Upper lobe of right lung (tissue), 1 donor: Measurements from ENCODE around the gene DHRS3. TPM values are rescaled to one million over a fixed set of nuclear protein-coding genes. Genes with fewer than 3 reads are reported as not detected.

ENCODE experiments used
- ATAC-seq: fragments of 200-7000 bp; cut with Tn5 transposase; one replicate; pipeline ENCODE4 v1.9.1; 2020; ENCODE audit warnings: mild to moderate bottlenecking, moderate library complexity
- DNase-seq: peaks from one replicate; pipeline ENCODE4 v3.0.0-alpha.2; 2020
- H3K27ac ChIP-seq: fragments of 200-600 bp; one replicate; pipeline ENCODE4 v1.8.0; 2022
- H3K27me3 ChIP-seq: fragments of 200-600 bp; one replicate; pipeline ENCODE4 v1.8.0; 2022; ENCODE audit warnings: mild to moderate bottlenecking
- H3K36me3 ChIP-seq: fragments of 200-600 bp; one replicate; pipeline ENCODE4 v1.8.0; 2022
- H3K4me1 ChIP-seq: fragments of 200-600 bp; one replicate; pipeline ENCODE4 v1.8.0; 2022
- H3K4me3 ChIP-seq: fragments of 200-600 bp; one replicate; pipeline ENCODE4 v1.8.0; 2022; ENCODE audit warnings: mild to moderate bottlenecking
- H3K9me3 ChIP-seq: fragments of 200-600 bp; one replicate; pipeline ENCODE4 v1.8.0; 2022
- intact Hi-C: fragments of 100-400 bp; cut with DNase I; formaldehyde crosslinking; loops from one replicate; pipeline ENCODE4 v1.11.0; 2022
- total RNA-seq: library from RNA; stranded (reverse); fragmentation: NEBNext Ultra II Directional; extraction: Animal tissue kit (Norgen Biotek cat#: 25700); gene quantifications from one replicate; pipeline ENCODE4 v1.2.1, GENCODE V29; 2021
- TF ChIP-seq, protein P1 (sequence below): fragments of 200-600 bp; IDR thresholded peaks from one replicate; pipeline ENCODE4 v1.8.0; 2022; ENCODE audit warnings: antibody characterized with exemption
- donor health status: DM: no; HTN: yes; CAD: no; lungs with severe emphysema.

DHRS3 gene
- total RNA-seq, 1 donor from 2014 or later: 106 TPM

- no peak overlapping the region for H3K4me3 ChIP-seq
- DNase-seq (no peak), ATAC-seq (no peak)
- no peaks in the 10 kb centered on the region for H3K9me3 ChIP-seq
- H3K27ac ChIP-seq: no peak overlapping the region
- TF ChIP-seq, protein P1, sequence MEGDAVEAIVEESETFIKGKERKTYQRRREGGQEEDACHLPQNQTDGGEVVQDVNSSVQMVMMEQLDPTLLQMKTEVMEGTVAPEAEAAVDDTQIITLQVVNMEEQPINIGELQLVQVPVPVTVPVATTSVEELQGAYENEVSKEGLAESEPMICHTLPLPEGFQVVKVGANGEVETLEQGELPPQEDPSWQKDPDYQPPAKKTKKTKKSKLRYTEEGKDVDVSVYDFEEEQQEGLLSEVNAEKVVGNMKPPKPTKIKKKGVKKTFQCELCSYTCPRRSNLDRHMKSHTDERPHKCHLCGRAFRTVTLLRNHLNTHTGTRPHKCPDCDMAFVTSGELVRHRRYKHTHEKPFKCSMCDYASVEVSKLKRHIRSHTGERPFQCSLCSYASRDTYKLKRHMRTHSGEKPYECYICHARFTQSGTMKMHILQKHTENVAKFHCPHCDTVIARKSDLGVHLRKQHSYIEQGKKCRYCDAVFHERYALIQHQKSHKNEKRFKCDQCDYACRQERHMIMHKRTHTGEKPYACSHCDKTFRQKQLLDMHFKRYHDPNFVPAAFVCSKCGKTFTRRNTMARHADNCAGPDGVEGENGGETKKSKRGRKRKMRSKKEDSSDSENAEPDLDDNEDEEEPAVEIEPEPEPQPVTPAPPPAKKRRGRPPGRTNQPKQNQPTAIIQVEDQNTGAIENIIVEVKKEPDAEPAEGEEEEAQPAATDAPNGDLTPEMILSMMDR: no peak
- H3K36me3 ChIP-seq: no peaks in the 10 kb centered on the region
- intact Hi-C loops: no loop called here
- H3K4me1 ChIP-seq: peaks cover 27% of the 10 kb centered on the region
- H3K27me3 ChIP-seq: no peaks in the 10 kb centered on the region
These were observed 29.3 kb downstream of the DHRS3 start for GRCh38 chr1:12588695-12589094.

- H3K4me1 ChIP-seq: peaks cover 21% of the 10 kb centered on the region
- no peaks in the 10 kb centered on the region for H3K36me3 ChIP-seq
- H3K4me3 ChIP-seq: no peak overlapping the region
- ATAC-seq (no peak), DNase-seq (no peak)
- no peaks in the 10 kb centered on the region for H3K27me3 ChIP-seq
- H3K9me3 ChIP-seq: no peaks in the 10 kb centered on the region
- no peak overlapping the region for H3K27ac ChIP-seq
- intact Hi-C loops: no loop called here
- TF ChIP-seq, protein P1: no peak
These were observed 29.9 kb downstream of the DHRS3 start for GRCh38 chr1:12587981-12588640.

GRCh38 chr1:12585951-12586942 lies 31.8 kb downstream of the DHRS3 start:
- DNase-seq: no peak
- no peak overlapping the region for H3K27ac ChIP-seq
- H3K4me1 ChIP-seq: peaks cover 8% of the 10 kb centered on the region
- intact Hi-C loops: no loop called here
- no peak overlapping the region for H3K4me3 ChIP-seq
- H3K9me3 ChIP-seq: no peaks in the 10 kb centered on the region
- no peaks in the 10 kb centered on the region for H3K27me3 ChIP-seq
- H3K36me3 ChIP-seq: peaks cover 6% of the 10 kb centered on the region
- TF ChIP-seq, protein P1: no peak
- no peak for ATAC-seq

DNA sequence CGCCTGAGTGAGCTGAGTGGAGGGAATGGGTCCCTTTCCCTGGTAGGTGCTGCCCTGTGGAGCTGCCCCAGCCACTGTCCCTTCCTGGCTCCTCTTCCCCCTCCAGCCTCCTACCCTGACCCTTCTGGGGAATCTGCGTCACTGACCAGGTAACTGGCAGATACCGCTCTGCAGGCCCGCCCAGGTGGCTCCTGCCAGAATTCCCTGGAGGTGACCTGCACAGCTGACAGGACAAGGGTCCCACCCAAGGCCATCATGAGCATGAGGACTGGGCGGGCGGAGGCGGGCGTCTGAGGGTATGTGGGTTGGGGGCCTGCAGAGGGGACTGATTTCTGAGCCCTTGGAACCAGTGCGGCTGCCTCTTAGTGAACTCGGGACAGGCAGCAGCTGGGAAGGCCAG lies 32.5 kb downstream of the DHRS3 start:
- no peaks in the 10 kb centered on the region for H3K27me3 ChIP-seq
- H3K27ac ChIP-seq: no peak overlapping the region
- peaks cover 6% of the 10 kb centered on the region for H3K36me3 ChIP-seq
- ATAC-seq: no peak
- TF ChIP-seq, protein P1: no peak
- intact Hi-C loops: no loop called here
- peaks cover 1% of the 10 kb centered on the region for H3K4me1 ChIP-seq
- no peaks in the 10 kb centered on the region for H3K9me3 ChIP-seq
- no peak for DNase-seq
- H3K4me3 ChIP-seq: no peak overlapping the region

GRCh38 chr1:12584900-12585525 lies 33.0 kb downstream of the DHRS3 start:
- Histone ChIP-seq H3K4me3 (no peak overlapping the region), H3K27ac (no peak overlapping the region), H3K9me3 (no peaks in the 10 kb centered on the region), H3K27me3 (no peaks in the 10 kb centered on the region), H3K36me3 (peaks cover 11% of the 10 kb centered on the region), H3K4me1 (no peaks in the 10 kb centered on the region)
- DNase-seq (no peak), ATAC-seq (no peak)
- TF ChIP-seq, protein P1: no peak
- intact Hi-C loops: no loop called here
